H1 (cell line): ENCODE data around the gene GLUL. TPM values are rescaled to one million over a fixed set of nuclear protein-coding genes. Genes with fewer than 3 reads are reported as not detected.

ENCODE experiments used
- CEBPB ChIP-seq: IDR thresholded peaks from 2 replicates; pipeline ENCODE4 v1.6.1; 2012; ENCODE audit warnings: low read depth, low read length
- polyA plus RNA-seq, 7 experiments: library from polyadenylated mRNA; depleted of rRNA in 3 of 7; stranded (reverse) in 5 of 7; unstranded in 2 of 7; fragments of >200 nt in 5 of 7; fragments of 200-250 nt in 2 of 7; gene quantifications; 1 replicate in 5 of 7; 2 replicates in 1 of 7; 4 replicates in 1 of 7; pipeline versions ENCODE4 v1.2.1 to v1.2.3, GENCODE V29; 2011 to 2013; ENCODE audit warnings: missing spikeins in 2 of 7, mixed read lengths in 2 of 7
- total RNA-seq: library from RNA; stranded (reverse); fragmentation: NEBNext Ultra II Directional; extraction: Animal tissue kit (Norgen Biotek cat#: 25700); gene quantifications from 2 replicates; pipeline ENCODE4 v1.2.1, GENCODE V29; 2021

The GLUL gene
- total and polyA plus RNA-seq, 2 of the 8 experiments (the other 6 are each of a cell fraction or from before 2014, with no cell fraction given): 261 to 453 TPM

- no peak for TF ChIP-seq CEBPB
Measured at GRCh38 chr1:182338806-182339370, 52.7 kb downstream of the GLUL start (continued).
